Suprapubic skin (tissue), 4 donors: ENCODE measurements around the gene MTX3.

Source experiments
- CTCF ChIP-seq, 2 donors: fragments of 200-600 bp in 1 of 2; fragments of 450-650 bp in 1 of 2; sonication (generic) in 1 of 2; IDR thresholded peaks; one replicate each; pipeline ENCODE4 v1.5.1; 2016 to 2019; ENCODE audit warnings: antibody characterized with exemption in 2 of 2, mild to moderate bottlenecking in 1 of 2, moderate library complexity in 1 of 2
- EP300 ChIP-seq: sonication (generic); formaldehyde crosslinking; IDR thresholded peaks from one replicate; pipeline ENCODE4 v1.6.1; 2017; ENCODE audit warnings: antibody characterized with exemption
- POLR2A ChIP-seq, 2 donors: fragments of 450-650 bp; IDR thresholded peaks; one replicate each; pipeline ENCODE4 v1.6.1; 2017; ENCODE audit warnings: antibody characterized with exemption in 2 of 2, mild to moderate bottlenecking in 2 of 2, moderate library complexity in 2 of 2
- POLR2AphosphoS5 ChIP-seq, 3 donors: sonication (generic); formaldehyde crosslinking; IDR thresholded peaks; one replicate each; pipeline ENCODE4 v1.6.1; 2017; ENCODE audit warnings: antibody characterized with exemption in 3 of 3

- no peak for TF ChIP-seq EP300
- TF ChIP-seq CTCF (IDR thresholded peaks at IDR 0.05) = no peak
- TF ChIP-seq POLR2A (IDR thresholded peaks at IDR 0.05) = no peak
- no peak for TF ChIP-seq POLR2AphosphoS5 (IDR thresholded peaks at IDR 0.05)
These were observed 54.9 kb downstream of the MTX3 start for GRCh38 chr5:79936002-79936645.
